HG02840 (cell line): Measurements from ENCODE around the gene NDST1.
"Not testable (repeated sequence)": the region's sequence is repeated elsewhere in the genome, so short reads cannot be mapped to it uniquely, and the experiment has no call there.

Experiments
- ATAC-seq: cut with Tn5 transposase; IDR thresholded peaks from one replicate; pipeline ENCODE4 v1.9.1; 2021; ENCODE audit warnings: mild to moderate bottlenecking, moderate library complexity, moderate number of reproducible peaks; ENCODE audit not compliant: unreplicated experiment, low FRiP score

NDST1 gene

GRCh38 chr5:150507474-150508276, at the start of gene NDST1:
TSS of gene NDST1 (plus strand) at chr5:150508131. CDS start at chr5:150521255, 13,124 bp downstream.
- no peak for ATAC-seq

- no peak for ATAC-seq
These were observed 49.0 kb upstream of the NDST1 start for GRCh38 chr5:150458802-150459557.

- no peak for ATAC-seq
These were observed 47.1 kb upstream of the NDST1 start for GRCh38 chr5:150460781-150461180.

- ATAC-seq, result no peak
These were observed 46.7 kb upstream of the NDST1 start for GRCh38 chr5:150461231-150461630.

- ATAC-seq, result no peak
These were observed 43.3 kb upstream of the NDST1 start for GRCh38 chr5:150464554-150465012.

- ATAC-seq, result no peak
These were observed 42.0 kb upstream of the NDST1 start for GRCh38 chr5:150465927-150466326.

GRCh38 chr5:150468206-150468605, 39.7 kb upstream of the NDST1 start:
- no peak for ATAC-seq

- no peak for ATAC-seq
These were observed 38.0 kb upstream of the NDST1 start for GRCh38 chr5:150469718-150470469.

GRCh38 chr5:150473673-150474358, 34.1 kb upstream of the NDST1 start:
- ATAC-seq, result no peak

GRCh38 chr5:150476568-150476967, 31.4 kb upstream of the NDST1 start:
- ATAC-seq, result not testable (repeated sequence)

GRCh38 chr5:150479416-150479815, 28.5 kb upstream of the NDST1 start:
- ATAC-seq, result no peak

GRCh38 chr5:150481708-150481965, 26.3 kb upstream of the NDST1 start:
- ATAC-seq, result no peak

- ATAC-seq, result no peak
These were observed 25.9 kb upstream of the NDST1 start for GRCh38 chr5:150481972-150482406.

- ATAC-seq, result no peak
These were observed 22.8 kb upstream of the NDST1 start for GRCh38 chr5:150484964-150485692.

GRCh38 chr5:150485693-150486401, 22.1 kb upstream of the NDST1 start:
- ATAC-seq, result no peak

- no peak for ATAC-seq
These were observed 21.3 kb upstream of the NDST1 start for GRCh38 chr5:150486402-150487198.

GRCh38 chr5:150487199-150488061, 20.5 kb upstream of the NDST1 start:
- ATAC-seq, result no peak
